Gastroesophageal sphincter (tissue), 3 donors: ENCODE measurements around the gene SYNGR3.

Experiments used
- CTCF ChIP-seq, 4 experiments: fragments of 200-600 bp in 2 of 4; fragments of 450-650 bp in 2 of 4; sonication (generic) in 1 of 4; IDR thresholded peaks; one replicate each; pipeline ENCODE4 v1.5.1; 2017 to 2019; ENCODE audit warnings: antibody characterized with exemption in 4 of 4, mild to moderate bottlenecking in 2 of 4, moderate library complexity in 2 of 4
- EP300 ChIP-seq: sonication (generic); formaldehyde crosslinking; IDR thresholded peaks from one replicate; pipeline ENCODE4 v1.6.1; 2017; ENCODE audit warnings: antibody characterized with exemption, mild to moderate bottlenecking
- POLR2A ChIP-seq, 2 donors: fragments of 450-650 bp; IDR thresholded peaks; one replicate each; pipeline ENCODE4 v1.6.1; 2017; ENCODE audit warnings: antibody characterized with exemption in 2 of 2, mild to moderate bottlenecking in 2 of 2, moderate library complexity in 1 of 2
- POLR2AphosphoS5 ChIP-seq: sonication (generic); formaldehyde crosslinking; IDR thresholded peaks from one replicate; pipeline ENCODE4 v1.6.1; 2017; ENCODE audit warnings: antibody characterized with exemption

- TF ChIP-seq CTCF (IDR thresholded peaks at IDR 0.05) (no peak), EP300 (no peak), POLR2A (IDR thresholded peaks at IDR 0.05) (no peak), POLR2AphosphoS5 (no peak)
These were observed 48.4 kb upstream of the SYNGR3 start for GRCh38 chr16:1941162-1942046.
